MM.1S (cell line): ENCODE measurements around the gene MAP3K5.
A peak's percentile ranks its signal among the peaks of the same experiment; 100 is the strongest.

Source experiments
- DNase-seq: peaks from one replicate; pipeline ENCODE4 v3.0.0-alpha.2; 2015
- H2AFZ ChIP-seq: fragments of 300-600 bp; sonication (generic); 2 replicates; pipeline ENCODE4 v1.6.0; 2016; ENCODE audit warnings: antibody characterized with exemption, low read length
- H3F3A ChIP-seq: fragments of 300-600 bp; sonication (generic); 2 replicates; pipeline ENCODE4 v1.6.1; 2016; ENCODE audit warnings: mild to moderate bottlenecking, antibody characterized with exemption, low read length, moderate library complexity, mixed read lengths; ENCODE audit not compliant: insufficient read depth
- H3K27ac ChIP-seq: fragments of 300-600 bp; sonication (generic); 2 replicates; pipeline ENCODE4 v1.5.1; 2016; ENCODE audit warnings: mild to moderate bottlenecking, low read length
- H3K27me3 ChIP-seq: fragments of 300-600 bp; sonication (generic); replicated peaks from 2 replicates; pipeline ENCODE4 v1.6.0; 2016; ENCODE audit warnings: low read length; ENCODE audit not compliant: insufficient read depth
- H3K36me3 ChIP-seq: fragments of 300-600 bp; sonication (generic); replicated peaks from 2 replicates; pipeline ENCODE4 v1.6.1; 2016; ENCODE audit warnings: mild to moderate bottlenecking, low read length, mixed read lengths; ENCODE audit not compliant: insufficient read depth
- H3K4me1 ChIP-seq: fragments of 300-600 bp; sonication (generic); 2 replicates; pipeline ENCODE4 v1.6.1; 2016; ENCODE audit warnings: low read length, mixed read lengths
- H3K4me2 ChIP-seq: fragments of 300-600 bp; sonication (generic); 2 replicates; pipeline ENCODE4 v1.6.0; 2016; ENCODE audit warnings: low read depth, low read length
- H3K4me3 ChIP-seq: fragments of 300-600 bp; sonication (generic); 2 replicates; pipeline ENCODE4 v1.5.1; 2016; ENCODE audit warnings: low read length, mixed read lengths
- H3K79me2 ChIP-seq: fragments of 300-600 bp; sonication (generic); 2 replicates; pipeline ENCODE4 v1.6.1; 2016; ENCODE audit warnings: mixed run types, low read length, mixed read lengths
- H3K9ac ChIP-seq: fragments of 300-600 bp; sonication (generic); 2 replicates; pipeline ENCODE4 v1.6.1; 2016; ENCODE audit warnings: low read length, mixed read lengths
- H3K9me2 ChIP-seq: fragments of 300-600 bp; sonication (generic); replicated peaks from 2 replicates; pipeline ENCODE4 v1.6.1; 2016; ENCODE audit warnings: mild to moderate bottlenecking, low read length, mixed read lengths; ENCODE audit not compliant: insufficient read depth
- H3K9me3 ChIP-seq: fragments of 300-600 bp; sonication (generic); replicated peaks from 2 replicates; pipeline ENCODE4 v1.6.1; 2016; ENCODE audit warnings: mild to moderate bottlenecking, low read length, mixed read lengths; ENCODE audit not compliant: insufficient read depth
- H4K20me1 ChIP-seq: fragments of 300-600 bp; sonication (generic); 2 replicates; pipeline ENCODE4 v1.6.1; 2016; ENCODE audit warnings: mild to moderate bottlenecking, low read length, moderate library complexity, mixed read lengths; ENCODE audit not compliant: insufficient read depth
- EZH2 ChIP-seq: fragments of 300-600 bp; sonication (generic); optimal IDR thresholded peaks from 2 replicates; pipeline ENCODE3; 2017; ENCODE audit warnings: low read depth, mild to moderate bottlenecking, antibody characterized with exemption, low read length, mixed read lengths
- EZH2phosphoT487 ChIP-seq: fragments of 300-600 bp; sonication (generic); IDR thresholded peaks from 2 replicates; pipeline ENCODE4 v1.6.1; 2018; ENCODE audit warnings: antibody characterized with exemption, low read length
- TF ChIP-seq, protein P1 (sequence below): fragments of 300-600 bp; sonication (generic); IDR thresholded peaks from 2 replicates; pipeline ENCODE4 v1.5.1; 2016; ENCODE audit warnings: antibody characterized with exemption, low read length, mixed read lengths

The MAP3K5 gene

DNA sequence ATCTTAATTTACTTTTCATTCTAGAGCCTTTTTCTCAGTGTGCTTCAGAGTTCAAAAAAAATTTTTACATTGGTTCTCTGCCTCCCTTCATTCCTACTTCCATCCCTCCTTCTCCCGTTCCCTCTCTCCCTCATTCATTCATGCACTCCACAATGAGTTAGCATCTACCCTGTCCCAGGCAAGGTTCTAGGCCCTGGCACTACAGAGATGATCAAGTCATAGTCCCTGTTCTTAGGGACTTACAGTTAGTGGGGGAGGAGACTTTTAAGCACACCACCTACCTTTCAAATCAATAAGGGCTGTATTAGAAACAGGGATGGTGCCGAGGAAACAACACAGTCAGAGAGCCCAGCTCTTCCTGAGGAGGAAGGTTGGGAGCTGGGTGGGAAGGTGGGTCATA is 40.3 kb downstream of the MAP3K5 start:
- H3K27me3 ChIP-seq = no peaks in the 10 kb centered on the region
- H3K4me3 ChIP-seq = peak overlapping the region; percentile 44
- no peak for DNase-seq
- H3K9ac ChIP-seq = no peak overlapping the region; the same call in 1 of the 2 replicates
- no peaks in the 10 kb centered on the region for H4K20me1 ChIP-seq
- peaks cover 52% of the 10 kb centered on the region for H3K79me2 ChIP-seq
- H3K27ac ChIP-seq = peak overlapping the region; percentile 62; the same call in 1 of the 2 replicates
- H3K4me1 ChIP-seq = peaks cover 31% of the 10 kb centered on the region
- no peaks in the 10 kb centered on the region for H3K9me3 ChIP-seq
- no peaks in the 10 kb centered on the region for H3K36me3 ChIP-seq
- peak overlapping the region; percentile 75 for H3K4me2 ChIP-seq
- H2AFZ ChIP-seq = no peak overlapping the region
- no peaks in the 10 kb centered on the region for H3K9me2 ChIP-seq
- peaks cover 16% of the 10 kb centered on the region for H3F3A ChIP-seq
- TF ChIP-seq, protein P1, sequence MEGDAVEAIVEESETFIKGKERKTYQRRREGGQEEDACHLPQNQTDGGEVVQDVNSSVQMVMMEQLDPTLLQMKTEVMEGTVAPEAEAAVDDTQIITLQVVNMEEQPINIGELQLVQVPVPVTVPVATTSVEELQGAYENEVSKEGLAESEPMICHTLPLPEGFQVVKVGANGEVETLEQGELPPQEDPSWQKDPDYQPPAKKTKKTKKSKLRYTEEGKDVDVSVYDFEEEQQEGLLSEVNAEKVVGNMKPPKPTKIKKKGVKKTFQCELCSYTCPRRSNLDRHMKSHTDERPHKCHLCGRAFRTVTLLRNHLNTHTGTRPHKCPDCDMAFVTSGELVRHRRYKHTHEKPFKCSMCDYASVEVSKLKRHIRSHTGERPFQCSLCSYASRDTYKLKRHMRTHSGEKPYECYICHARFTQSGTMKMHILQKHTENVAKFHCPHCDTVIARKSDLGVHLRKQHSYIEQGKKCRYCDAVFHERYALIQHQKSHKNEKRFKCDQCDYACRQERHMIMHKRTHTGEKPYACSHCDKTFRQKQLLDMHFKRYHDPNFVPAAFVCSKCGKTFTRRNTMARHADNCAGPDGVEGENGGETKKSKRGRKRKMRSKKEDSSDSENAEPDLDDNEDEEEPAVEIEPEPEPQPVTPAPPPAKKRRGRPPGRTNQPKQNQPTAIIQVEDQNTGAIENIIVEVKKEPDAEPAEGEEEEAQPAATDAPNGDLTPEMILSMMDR = no peak
- no peak for TF ChIP-seq EZH2
- no peak for TF ChIP-seq EZH2phosphoT487

DNA sequence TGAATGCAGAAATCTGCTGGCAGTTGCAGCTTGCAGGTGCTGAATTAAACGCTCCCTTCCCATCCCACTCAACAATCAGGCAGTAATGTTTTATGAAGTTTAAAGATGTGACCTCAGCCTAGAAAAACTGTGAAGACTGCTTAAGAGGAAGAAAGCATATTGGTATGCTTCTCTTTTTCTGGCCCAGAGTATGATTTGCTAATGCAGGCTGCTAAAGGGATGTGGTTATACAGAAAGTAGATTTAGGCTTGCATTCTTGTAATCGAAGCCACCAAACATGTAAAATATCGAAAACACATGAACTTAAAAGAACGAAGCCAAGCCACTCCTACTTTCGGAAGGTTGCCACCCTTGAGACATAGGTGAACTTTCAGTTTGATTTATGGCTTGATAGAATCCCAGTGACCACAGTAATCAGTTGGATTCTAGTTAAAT is 40.7 kb downstream of the MAP3K5 start:
- Histone ChIP-seq H3K79me2 (peaks cover 53% of the 10 kb centered on the region), H2AFZ (no peak overlapping the region), H3K9me2 (no peaks in the 10 kb centered on the region), H3K4me1 (peaks cover 31% of the 10 kb centered on the region), H3K27me3 (no peaks in the 10 kb centered on the region), H4K20me1 (no peaks in the 10 kb centered on the region), H3K4me2 (peak overlapping the region; percentile 75), H3K36me3 (no peaks in the 10 kb centered on the region), H3K9ac (peak overlapping the region; percentile 9; the same call in 1 of the 2 replicates), H3K27ac (peak overlapping the region; percentile 62; the same call in 1 of the 2 replicates), H3K9me3 (no peaks in the 10 kb centered on the region), H3F3A (peaks cover 16% of the 10 kb centered on the region), H3K4me3 (peak overlapping the region; percentile 44)
- TF ChIP-seq, protein P1 = no peak
- TF ChIP-seq EZH2phosphoT487 (no peak), EZH2 (no peak)
- DNase-seq = peak; percentile 80

GRCh38 chr6:136750696-136751521 is 41.4 kb downstream of the MAP3K5 start:
- H3K4me1 ChIP-seq = peaks cover 31% of the 10 kb centered on the region
- H3K36me3 ChIP-seq = no peaks in the 10 kb centered on the region
- peak overlapping the region; percentile 44 for H3K4me3 ChIP-seq
- peak overlapping the region; percentile 62; the same call in 1 of the 2 replicates for H3K27ac ChIP-seq
- peak overlapping the region; percentile 75 for H3K4me2 ChIP-seq
- H3K9ac ChIP-seq = peak overlapping the region; percentile 9; the same call in 1 of the 2 replicates
- no peaks in the 10 kb centered on the region for H3K9me3 ChIP-seq
- no peaks in the 10 kb centered on the region for H3K27me3 ChIP-seq
- no peak overlapping the region for H2AFZ ChIP-seq
- peaks cover 54% of the 10 kb centered on the region for H3K79me2 ChIP-seq
- TF ChIP-seq EZH2phosphoT487 = no peak
- peaks cover 16% of the 10 kb centered on the region for H3F3A ChIP-seq
- H4K20me1 ChIP-seq = no peaks in the 10 kb centered on the region
- DNase-seq = no peak
- H3K9me2 ChIP-seq = no peaks in the 10 kb centered on the region
